Measurements from ENCODE around the gene GAS2L1.
A peak's percentile ranks its signal among the peaks of the same experiment; 100 is the strongest.

Gene GAS2L1

DNA sequence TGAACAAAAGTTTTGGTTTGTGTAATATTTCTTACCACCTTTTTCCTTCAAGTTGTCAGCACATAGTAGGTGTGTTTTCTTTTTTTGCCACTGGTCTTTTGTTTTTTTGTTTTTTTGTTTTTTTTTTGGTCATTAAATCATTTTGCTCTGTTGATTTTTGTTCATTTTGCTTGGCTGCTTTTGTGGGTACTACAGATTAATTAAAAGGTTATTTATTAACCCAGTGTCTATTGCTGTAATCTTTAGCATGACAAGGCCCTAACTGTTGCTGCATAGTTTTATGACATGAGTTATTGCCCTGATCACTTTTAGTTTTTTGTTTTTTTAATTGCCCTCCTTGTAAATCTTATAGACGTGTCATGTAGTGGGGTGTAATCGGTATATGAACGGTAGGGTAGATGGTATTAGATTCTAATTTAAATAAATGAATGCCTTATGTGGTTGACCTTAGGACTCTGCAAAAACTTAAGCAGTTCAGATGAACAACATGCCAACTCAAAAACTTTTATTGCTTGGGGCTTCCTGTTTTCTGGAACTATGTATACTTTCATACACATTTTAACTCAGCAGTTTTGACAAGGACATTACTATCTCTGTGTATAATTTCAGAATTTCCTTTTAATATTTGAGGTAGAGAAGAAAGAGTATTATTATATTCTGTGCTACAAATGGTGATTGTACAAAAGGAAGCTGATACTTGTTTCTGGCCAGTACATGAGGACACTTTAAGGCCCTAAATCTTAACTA lies 30.5 kb upstream of the GAS2L1 start:
- no peak for DNase-seq

DNA sequence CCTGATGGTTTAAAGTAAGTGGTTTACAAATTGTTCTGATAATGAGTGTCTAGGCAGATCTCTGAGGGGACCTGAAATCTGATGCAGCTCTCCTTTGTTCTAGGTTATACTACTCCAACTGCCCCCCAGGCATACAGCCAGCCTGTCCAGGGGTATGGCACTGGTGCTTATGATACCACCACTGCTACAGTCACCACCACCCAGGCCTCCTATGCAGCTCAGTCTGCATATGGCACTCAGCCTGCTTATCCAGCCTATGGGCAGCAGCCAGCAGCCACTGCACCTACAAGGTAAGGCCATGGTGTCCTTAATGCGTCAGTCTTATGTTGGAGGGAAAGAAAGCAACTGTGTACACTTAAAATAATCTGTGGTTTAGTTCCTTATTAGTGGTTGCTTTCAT lies 28.5 kb upstream of the GAS2L1 start:
- no peak for DNase-seq

DNA sequence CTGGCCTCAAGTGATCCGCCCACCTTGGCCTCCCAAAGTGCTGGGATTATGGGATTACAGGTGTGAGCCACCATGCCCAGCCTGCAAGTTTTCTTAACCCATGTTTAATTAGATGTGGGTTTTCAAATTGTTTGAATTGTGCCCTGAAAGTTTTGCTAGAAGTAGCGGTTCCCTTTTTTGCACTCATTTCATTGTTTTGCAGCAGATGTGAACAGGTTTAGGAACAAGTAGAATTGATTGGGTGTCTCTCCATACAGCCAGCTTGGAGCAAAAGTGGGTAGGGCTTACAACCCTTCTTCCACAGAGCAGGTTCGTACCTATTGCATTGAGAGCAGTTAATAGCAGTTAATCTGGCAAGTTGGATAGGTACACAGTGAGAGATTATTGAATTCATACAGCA lies 22.3 kb upstream of the GAS2L1 start:
- no peak for DNase-seq

DNA sequence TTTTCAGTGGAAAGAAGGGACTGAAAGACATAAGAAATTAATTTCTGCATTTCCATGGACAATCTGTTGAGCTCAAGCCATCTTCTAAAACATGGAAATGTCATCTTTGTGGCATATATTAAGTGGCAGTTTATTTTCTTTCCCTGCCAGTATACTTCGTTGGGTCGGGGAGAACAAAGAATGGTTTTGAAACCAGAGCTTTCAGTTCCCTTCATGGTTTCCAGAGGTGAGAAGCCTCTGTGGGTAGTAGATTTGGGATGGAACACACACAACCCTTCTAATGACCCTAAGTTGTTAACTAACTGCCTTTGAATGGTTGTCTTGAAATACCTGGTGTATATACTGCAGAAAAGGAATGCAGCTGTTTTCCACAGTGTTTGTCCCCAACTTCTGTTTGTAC lies 17.6 kb upstream of the GAS2L1 start:
- DNase-seq, result no peak

DNA sequence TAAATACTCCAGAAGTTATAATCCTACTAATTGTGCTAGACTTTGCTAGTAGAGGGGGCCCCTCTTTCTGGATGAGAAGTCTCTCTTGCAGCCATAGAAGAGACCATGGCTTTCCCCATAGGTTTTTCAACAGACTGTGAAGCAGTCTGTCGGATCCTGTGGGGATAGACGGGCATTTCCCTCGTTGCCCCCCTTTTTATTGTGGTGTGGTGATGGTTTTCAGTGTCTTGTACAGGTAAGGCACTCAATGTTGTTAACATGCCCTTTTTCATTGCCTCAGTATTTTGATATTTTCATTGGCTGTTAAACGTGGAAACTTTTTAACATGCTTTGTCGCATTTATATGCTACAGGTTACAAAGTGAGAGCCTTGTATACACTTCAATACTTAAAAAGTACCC lies 16.4 kb upstream of the GAS2L1 start:
- no peak for DNase-seq

DNA sequence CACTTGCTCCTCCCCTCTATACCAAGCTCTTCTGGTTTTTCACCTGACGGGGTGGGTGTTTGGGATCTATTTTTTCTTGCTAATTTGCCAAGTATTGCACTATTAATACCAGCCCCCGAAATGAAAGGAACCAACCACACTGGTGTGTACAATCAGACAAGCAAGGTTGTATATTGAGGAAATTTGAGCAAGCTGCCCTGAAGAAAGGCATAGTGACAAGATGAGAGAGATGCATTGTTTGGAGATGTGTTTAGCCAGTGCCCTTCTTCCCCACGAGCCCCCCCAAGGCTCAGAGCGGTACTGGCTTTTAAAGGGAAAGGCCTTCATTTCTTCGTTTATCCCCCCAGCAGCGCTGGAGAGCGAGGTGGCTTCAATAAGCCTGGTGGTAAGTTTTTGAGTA lies 15.2 kb upstream of the GAS2L1 start:
- DNase-seq, result no peak

DNA sequence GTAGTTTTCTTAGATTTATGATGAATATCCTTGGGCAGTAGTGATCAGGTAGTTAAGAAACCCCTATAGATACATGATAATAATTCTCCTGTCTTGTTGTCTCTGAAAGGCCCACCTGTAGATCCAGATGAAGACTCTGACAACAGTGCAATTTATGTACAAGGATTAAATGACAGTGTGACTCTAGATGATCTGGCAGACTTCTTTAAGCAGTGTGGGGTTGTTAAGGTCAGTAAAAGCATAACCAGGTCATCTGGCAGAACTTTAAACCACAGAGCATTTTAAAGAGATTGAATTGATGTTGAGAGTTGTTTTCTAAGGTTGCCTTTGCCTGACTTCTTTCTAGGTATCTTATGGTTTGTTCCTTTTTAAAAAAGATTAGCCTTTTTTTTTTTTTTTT lies 14.1 kb upstream of the GAS2L1 start:
- no peak for DNase-seq

DNA sequence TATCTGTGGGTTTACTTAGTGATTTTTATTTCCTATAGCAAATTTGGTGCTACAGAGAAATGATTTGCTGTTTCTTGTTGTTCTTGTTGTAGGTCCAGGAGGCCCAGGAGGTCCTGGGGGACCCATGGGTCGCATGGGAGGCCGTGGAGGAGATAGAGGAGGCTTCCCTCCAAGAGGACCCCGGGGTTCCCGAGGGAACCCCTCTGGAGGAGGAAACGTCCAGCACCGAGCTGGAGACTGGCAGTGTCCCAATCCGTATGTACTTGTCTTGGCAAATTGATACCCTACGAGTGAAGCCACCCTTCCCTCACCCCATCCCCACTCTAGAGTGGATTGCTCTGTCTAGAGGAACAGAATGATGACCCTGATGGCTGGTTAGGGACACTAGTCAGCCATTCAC lies 7.8 kb upstream of the GAS2L1 start:
- no peak for DNase-seq

DNA sequence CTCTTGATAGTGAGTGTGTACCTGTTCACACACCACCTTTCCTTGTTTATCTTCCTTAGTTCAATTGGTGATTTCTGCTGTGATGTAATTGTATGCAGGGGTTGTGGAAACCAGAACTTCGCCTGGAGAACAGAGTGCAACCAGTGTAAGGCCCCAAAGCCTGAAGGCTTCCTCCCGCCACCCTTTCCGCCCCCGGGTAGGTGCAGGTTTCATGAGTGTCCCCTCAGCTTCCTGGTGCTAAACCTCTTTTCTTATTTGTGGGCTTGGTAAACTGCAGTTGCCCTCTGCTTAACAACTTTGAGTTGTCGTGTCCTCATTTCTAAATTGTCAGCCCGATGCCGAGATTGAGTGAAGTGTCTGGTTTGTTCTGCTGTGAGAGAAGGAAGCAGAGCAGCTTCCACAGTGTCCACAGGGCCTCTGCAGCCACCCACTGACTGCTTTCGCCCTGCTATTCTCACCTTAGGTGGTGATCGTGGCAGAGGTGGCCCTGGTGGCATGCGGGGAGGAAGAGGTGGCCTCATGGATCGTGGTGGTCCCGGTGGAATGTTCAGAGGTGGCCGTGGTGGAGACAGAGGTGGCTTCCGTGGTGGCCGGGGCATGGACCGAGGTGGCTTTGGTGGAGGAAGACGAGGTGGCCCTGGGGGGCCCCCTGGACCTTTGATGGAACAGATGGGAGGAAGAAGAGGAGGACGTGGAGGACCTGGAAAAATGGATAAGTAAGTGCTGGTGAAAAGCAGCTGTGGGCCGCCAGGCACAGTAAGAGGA lies 7.1 kb upstream of the GAS2L1 start:
- DNase-seq, result no peak

DNA sequence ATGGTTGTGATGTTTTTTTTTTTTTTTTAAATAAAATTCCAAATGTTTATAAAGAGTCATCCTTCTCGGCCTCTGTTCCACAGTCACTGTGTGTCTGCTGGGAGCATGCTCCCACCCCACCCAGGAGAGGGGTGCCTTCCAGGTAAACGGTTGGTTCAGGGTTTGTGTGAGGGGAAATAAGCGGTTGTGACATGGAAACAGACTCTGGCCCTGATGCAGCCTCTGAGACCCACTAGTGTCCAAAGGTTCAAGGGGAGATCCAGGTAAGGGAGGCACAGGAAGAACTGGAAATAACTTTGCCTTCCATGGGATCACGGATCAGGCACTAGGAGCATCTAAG lies 6.0 kb upstream of the GAS2L1 start:
- no peak for DNase-seq

DNA sequence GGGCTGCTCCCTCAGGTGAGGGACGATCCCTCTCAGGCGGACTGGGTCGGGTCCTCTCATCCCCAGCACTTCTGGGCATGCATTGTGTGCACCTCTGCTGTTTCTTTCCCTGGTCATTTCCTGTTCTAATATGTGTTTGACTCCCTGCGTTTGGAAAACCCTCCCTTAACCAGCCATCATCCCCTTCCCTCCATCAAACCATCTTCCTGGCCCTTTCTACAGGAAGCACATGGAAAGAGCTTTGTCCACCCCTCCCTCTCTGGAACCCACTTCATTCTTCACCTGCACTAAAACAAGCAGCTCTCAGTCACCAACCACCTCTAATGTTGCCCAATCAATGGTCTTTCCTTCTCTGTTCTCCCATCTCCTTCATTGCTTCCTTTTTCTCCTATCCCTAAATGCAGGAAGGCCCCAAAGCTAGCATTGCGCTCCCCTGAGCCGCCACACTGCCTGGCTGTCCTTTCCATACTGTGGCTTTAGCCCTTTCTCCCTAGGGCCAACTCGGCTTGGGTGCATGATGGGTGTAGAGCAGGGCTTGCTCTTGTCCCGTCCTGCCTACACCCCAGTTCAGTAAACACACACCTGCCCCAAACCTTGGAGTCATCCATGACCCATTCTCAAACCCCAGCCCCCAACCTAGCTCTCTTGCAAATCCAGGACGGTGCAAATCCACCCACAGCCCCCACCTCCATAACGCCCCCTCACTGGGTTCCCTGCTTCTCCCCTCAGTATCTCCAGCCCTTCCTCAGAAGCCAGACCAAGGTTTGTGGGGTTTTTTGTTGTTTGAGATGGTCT lies 5.4 kb upstream of the GAS2L1 start:
- DNase-seq, result no peak

DNA sequence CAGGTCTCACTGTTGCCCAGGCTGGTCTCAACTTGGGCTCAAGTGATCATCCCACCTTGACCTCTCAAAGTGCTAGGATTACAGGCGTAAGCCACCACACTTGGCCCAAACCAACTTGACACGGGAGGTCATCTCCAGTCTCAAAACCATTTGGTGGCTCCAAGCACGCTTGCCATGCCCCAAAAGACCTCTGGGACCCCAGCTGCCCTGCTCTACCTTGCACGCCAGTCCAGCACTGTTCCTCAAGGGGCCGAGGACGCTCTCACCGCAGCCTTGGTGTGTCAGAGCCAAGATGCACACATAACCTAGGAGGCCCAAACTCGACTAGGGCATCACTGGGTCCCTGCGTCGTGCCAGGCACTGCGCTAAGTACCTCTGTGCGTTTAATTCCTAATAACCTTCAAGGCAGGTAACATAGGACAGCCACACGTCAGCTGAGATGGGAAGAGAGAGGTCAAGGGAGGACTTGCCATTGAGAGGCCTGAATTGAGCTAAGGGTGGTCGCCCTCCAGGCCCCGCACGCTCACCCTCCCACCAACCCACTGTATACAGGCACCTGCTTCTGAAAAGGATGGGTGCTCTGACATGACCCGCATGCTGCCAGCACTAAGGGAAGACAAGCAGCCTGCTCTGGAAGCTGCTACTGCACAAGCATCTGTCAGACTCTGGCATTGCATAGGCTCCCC lies 4.6 kb upstream of the GAS2L1 start:
- DNase-seq, result no peak

DNA sequence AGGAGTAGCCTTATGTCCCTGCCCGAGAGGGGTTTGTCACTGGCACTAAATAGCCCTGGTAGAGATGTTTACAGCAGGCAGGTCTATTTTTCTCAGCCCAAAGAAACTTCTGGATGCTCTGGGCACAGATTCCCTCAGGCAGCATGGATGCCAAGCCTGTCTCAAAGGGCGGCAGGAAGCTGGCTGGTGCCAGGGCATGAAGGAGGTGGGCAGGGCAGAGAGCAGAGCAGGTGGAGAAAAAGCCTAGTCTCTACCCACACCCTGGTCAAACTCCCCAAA lies 4.1 kb upstream of the GAS2L1 start:
- no peak for DNase-seq

DNA sequence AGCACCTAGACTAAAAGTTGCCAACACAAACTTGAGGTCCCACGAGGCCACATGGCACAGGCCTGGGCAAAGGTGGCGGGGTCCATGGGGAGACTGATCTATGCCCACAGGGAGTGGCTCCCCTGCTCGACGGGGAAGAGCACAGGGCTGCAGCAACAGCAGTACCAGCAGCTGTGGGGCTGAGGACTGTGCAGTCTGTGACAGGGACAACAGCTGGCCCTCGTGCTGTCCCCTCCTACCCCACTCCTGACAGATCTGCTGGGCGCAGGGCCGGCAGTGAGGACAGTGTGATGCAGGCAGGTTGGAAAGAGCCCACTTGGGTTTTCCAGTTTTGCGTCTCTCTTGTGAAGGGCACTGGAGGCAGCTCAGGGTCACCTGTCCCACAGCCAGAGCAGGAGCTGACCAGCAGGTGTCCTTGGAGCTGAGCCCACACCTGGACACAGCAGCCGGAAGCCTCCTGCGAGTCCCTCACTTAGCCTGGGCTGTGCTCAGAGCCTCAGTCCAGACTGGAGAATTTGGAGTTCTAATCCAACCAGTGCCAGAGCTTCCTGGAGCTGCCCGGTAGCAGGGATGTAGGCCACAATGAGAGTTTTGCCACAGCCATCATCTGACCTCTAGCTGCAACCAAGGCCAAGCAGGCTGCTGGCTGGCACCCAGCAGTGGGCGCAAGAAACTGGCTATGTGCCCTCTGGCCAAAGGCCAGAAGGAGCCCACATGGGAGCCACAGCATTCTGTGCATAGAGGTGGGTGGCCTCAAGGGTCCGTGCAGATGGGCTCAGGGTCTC lies 3.6 kb upstream of the GAS2L1 start:
- DNase-seq, result no peak

DNA sequence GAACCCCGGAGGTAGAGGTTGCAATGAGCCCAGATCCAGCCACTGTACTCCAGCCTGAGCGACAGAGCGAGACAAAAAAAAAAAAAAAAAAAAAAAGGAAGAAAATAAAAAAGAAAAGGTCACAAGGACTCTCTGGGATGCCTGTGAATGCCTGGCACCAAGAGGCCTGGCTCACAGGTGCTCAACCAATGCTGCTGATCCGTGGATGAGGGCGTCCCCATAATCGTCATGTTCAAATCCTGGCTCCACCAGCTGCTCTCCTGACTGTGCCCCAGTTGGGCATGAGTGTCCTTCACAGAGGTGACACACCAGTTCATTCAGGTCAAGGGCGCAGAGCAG lies 645 bp upstream of the GAS2L1 start:
- no peak for DNase-seq

DNA sequence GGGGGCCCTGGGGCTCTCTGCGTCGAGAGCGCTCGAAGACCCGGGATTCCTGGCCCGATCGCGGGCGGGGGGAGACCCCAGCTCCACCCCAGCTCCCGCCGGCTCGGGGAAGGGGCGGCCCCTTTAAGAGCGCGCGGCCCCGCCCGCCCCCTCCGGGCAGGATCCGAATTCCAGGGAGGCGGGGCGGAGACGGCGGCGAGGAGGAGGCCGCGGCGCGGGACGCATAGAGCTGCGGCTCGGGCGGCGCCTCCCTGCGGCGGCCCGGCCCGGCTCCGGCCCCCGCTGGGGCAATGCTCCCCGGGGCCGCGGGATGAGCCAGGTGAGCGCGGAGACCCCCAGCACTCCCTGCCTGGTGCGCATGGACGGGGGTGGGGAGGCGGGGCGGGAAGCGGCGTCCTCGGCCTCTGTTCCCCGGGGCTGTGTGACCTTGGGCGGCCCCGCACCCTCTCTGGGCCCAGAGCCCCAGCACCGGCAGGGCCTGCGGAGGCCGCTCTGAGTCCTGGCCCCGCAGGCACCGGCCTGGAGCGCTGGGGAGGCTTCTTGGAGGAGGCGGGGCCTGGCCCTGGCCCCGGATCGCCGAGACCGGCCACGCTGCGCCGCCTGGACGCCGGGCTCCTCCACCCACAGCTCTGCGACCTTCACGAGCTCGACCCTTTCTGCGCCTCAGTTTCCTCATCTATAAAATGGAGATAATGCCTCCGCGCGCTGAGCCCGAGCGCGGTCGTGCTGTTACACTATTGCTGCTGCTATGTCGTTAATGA lies 565 bp downstream of the GAS2L1 start:
- DNase-seq, result peak; percentile 21

DNA sequence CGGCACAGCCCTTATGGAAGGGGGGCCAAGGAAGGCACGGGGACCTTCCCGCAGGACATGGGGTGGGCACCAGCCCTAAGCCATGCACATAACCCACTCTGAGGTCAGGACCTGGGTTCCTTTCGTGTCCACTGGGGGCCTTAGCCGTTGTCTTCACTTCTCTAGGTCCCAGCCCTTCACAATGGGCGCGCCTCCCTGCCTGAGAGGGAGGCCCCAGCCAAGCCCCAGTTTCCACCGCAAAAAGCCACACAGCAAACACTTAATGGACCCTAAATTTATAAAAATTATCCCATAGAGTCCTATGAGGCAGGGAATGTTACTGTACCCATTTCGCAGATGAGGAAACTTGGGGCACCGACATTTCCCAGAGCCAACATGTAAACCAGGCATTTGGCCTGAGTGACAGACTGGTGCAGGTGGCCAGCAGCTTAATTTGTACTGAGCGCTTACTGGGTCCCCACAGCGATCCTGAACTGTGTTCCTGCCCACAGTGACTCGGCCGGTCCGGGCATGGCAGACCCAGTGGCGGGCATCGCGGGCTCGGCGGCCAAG lies 1.2 kb downstream of the GAS2L1 start:
- no peak for DNase-seq

DNA sequence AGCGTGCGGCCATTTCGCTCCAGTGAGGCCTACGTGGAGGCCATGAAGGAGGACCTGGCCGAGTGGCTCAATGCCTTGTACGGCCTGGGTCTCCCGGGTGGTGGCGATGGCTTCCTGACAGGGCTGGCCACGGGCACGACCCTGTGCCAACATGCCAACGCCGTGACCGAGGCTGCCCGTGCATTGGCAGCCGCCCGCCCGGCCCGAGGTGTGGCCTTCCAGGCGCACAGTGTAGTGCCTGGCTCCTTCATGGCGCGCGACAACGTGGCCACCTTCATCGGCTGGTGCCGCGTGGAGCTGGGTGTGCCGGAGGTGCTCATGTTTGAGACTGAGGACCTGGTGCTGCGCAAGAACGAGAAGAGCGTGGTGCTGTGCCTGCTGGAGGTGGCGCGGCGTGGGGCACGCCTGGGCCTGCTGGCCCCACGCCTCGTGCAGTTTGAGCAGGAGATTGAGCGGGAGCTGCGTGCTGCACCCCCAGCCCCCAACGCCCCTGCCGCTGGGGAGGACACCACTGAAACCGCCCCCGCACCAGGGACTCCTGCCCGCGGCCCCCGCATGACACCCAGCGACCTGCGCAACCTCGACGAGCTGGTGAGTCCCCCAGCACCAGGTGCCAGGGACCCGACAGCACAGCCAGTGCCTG lies 1.8 kb downstream of the GAS2L1 start:
- DNase-seq, result no peak

DNA sequence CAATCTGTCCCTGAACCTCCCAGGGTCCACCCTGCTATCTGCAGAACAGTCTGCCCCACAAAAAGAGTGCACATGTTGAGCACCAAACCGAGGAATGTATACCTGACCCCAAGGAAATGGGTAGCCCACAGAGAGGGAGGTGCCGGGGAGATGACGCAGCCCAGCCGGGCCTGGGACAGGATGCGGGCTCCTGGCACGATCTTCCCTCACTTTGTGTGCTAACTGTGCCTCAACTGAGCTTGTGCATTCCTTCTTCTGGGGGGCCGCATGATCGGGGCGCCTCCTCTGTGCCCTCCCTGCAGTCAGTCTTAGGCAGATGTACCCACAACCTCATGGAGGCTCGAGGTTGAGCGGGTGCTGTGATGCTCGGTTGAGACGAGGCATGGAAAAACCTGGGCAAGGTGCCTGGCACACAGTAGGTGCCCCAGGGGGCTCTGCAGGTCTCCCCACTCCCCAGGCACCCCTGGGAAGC lies 2.4 kb downstream of the GAS2L1 start:
- no peak for DNase-seq

DNA sequence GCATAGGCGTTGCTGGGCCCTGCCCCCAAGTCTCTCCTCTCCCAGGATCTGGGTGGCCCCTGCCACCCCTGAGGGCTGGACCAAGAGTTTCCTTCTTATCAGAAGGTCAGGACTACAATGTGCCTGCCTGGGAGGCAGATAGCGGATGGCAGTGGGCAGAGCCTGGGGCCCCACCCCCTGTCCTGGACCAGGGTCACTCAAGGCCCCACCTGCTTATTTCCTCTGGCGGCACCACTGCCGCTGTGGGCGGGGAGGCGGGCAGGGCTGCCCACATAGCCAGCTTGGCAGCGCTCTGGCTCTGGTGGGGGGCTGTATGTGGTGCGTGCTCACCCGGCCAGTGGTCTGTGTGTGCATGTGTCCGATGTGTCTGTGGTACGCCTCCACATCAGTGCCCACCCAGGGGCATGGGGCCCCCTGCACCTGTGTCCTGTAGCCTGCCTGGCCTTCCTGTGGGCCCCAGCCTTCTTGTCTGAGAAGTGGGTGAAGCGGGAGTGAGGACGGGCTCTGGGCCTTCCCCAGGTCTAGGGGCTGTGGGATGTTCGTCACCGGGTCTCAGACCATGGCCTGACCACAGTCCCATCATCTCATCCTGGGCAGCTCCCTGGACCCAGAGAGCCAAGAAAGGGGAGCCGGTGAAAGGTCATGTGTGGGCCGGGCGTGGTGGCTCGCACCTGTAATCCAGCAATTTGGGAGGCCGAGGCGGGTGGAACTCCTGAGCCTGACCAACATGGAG lies 3.0 kb downstream of the GAS2L1 start:
- no peak for DNase-seq
